ENCODE data around the gene ZNF346.
A peak's percentile ranks its signal among the peaks of the same experiment; 100 is the strongest.
"Not testable (repeated sequence)": the region's sequence is repeated elsewhere in the genome, so short reads cannot be mapped to it uniquely, and the experiment has no call there.

ZNF346 gene

GRCh38 chr5:177022386-177023302, at the start of gene ZNF346:
ZNF346 (plus strand) TSS chr5:177022696; CDS start chr5:177022739, 43 bp downstream.
- peak; percentile 94 for DNase-seq

- no peak for DNase-seq
Observed at GRCh38 chr5:176979669-176980068, 42.8 kb upstream of the ZNF346 start.

- DNase-seq = no peak
Observed at GRCh38 chr5:176980818-176981217, 41.7 kb upstream of the ZNF346 start.

GRCh38 chr5:176983112-176983511, 39.4 kb upstream of the ZNF346 start:
- not testable (repeated sequence) for DNase-seq

- not testable (repeated sequence) for DNase-seq
Observed at GRCh38 chr5:176983593-176983992, 38.9 kb upstream of the ZNF346 start.

GRCh38 chr5:176984176-176984575, 38.3 kb upstream of the ZNF346 start:
- DNase-seq = not testable (repeated sequence)

- no peak for DNase-seq
Observed at GRCh38 chr5:176985516-176985915, 37.0 kb upstream of the ZNF346 start.

- no peak for DNase-seq
Observed at GRCh38 chr5:176986280-176986679, 36.2 kb upstream of the ZNF346 start.

- no peak for DNase-seq
Observed at GRCh38 chr5:176987583-176987982, 34.9 kb upstream of the ZNF346 start.

GRCh38 chr5:176993081-176993480, 29.4 kb upstream of the ZNF346 start:
- DNase-seq = peak; percentile 17

- DNase-seq = peak; percentile 13
Observed at GRCh38 chr5:176994460-176995121, 27.9 kb upstream of the ZNF346 start.

- no peak for DNase-seq
Observed at GRCh38 chr5:176995122-176995490, 27.4 kb upstream of the ZNF346 start.

- DNase-seq = peak; percentile 30
Observed at GRCh38 chr5:176995896-176996767, 26.4 kb upstream of the ZNF346 start.

- no peak for DNase-seq
Observed at GRCh38 chr5:176996780-176997179, 25.7 kb upstream of the ZNF346 start.

GRCh38 chr5:176998828-176999227, 23.7 kb upstream of the ZNF346 start:
- DNase-seq = no peak

GRCh38 chr5:176999526-176999925, 23.0 kb upstream of the ZNF346 start:
- DNase-seq = not testable (repeated sequence)

GRCh38 chr5:177003649-177004048, 18.8 kb upstream of the ZNF346 start:
- no peak for DNase-seq

- no peak for DNase-seq
Observed at GRCh38 chr5:177004961-177005360, 17.5 kb upstream of the ZNF346 start.

GRCh38 chr5:177005619-177006264, 16.8 kb upstream of the ZNF346 start:
- peak; percentile 61 for DNase-seq

GRCh38 chr5:177006265-177006972, 16.1 kb upstream of the ZNF346 start, which contains the start of gene UIMC1:
UIMC1 (minus strand) TSS chr5:177006779; CDS start chr5:176982615, 24,164 bp downstream.
- DNase-seq = peak; percentile 88

GRCh38 chr5:177008716-177009115, 13.8 kb upstream of the ZNF346 start:
- DNase-seq = no peak

GRCh38 chr5:177010153-177010552, 12.3 kb upstream of the ZNF346 start:
- no peak for DNase-seq

All from fibroblast of upper back skin (primary cell).